Adipocyte (in vitro differentiated cells): ENCODE measurements around the gene PLEKHF1.

Experiments used
- DNase-seq: peaks from one replicate; pipeline ENCODE4 v3.0.0-alpha.2; 2015; ENCODE audit warnings: low read depth
- H3K27me3 ChIP-seq: replicated peaks from 2 replicates; pipeline ENCODE4 v1.7.0; 2013; ENCODE audit warnings: mild to moderate bottlenecking, low read length, moderate library complexity; ENCODE audit not compliant: control insufficient read depth, insufficient read depth
- H3K36me3 ChIP-seq: 2 replicates; pipeline ENCODE4 v1.7.0; 2013; ENCODE audit warnings: low read length, mild to moderate bottlenecking, moderate library complexity; ENCODE audit not compliant: control insufficient read depth, insufficient read depth, severe bottlenecking
- H3K4me1 ChIP-seq: 2 replicates; pipeline ENCODE4 v1.7.0; 2013; ENCODE audit warnings: mild to moderate bottlenecking, low read length, moderate library complexity; ENCODE audit not compliant: control insufficient read depth, insufficient read depth
- H3K4me3 ChIP-seq: 2 replicates; pipeline ENCODE4 v1.7.0; 2013; ENCODE audit warnings: mild to moderate bottlenecking, low read length, moderate library complexity
- H3K9ac ChIP-seq: 2 replicates; pipeline ENCODE4 v1.7.0; 2013; ENCODE audit warnings: mild to moderate bottlenecking, low read length, moderate library complexity
- H3K9me3 ChIP-seq: 2 replicates; pipeline ENCODE4 v1.7.0; 2013; ENCODE audit warnings: mild to moderate bottlenecking, low read length, moderate library complexity; ENCODE audit not compliant: control insufficient read depth

The PLEKHF1 gene

GRCh38 chr19:29655648-29656335 is 9.5 kb upstream of the PLEKHF1 start:
- Histone ChIP-seq H3K9me3 (peaks cover 4% of the 10 kb centered on the region), H3K27me3 (no peaks in the 10 kb centered on the region), H3K4me3 (no peak overlapping the region), H3K9ac (no peak overlapping the region), H3K36me3 (no peaks in the 10 kb centered on the region), H3K4me1 (peaks cover 3% of the 10 kb centered on the region)
- no peak for DNase-seq

GRCh38 chr19:29658221-29658991 is 6.9 kb upstream of the PLEKHF1 start:
- H3K4me3 ChIP-seq = no peak overlapping the region
- peaks cover 28% of the 10 kb centered on the region for H3K4me1 ChIP-seq
- DNase-seq = no peak

GRCh38 chr19:29660835-29661234 is 4.4 kb upstream of the PLEKHF1 start:
- Histone ChIP-seq H3K4me3 (no peak overlapping the region), H3K36me3 (no peaks in the 10 kb centered on the region), H3K9me3 (no peaks in the 10 kb centered on the region)

More at GRCh38 chr19:29658221-29658991, 6.9 kb upstream of the PLEKHF1 start:
- Histone ChIP-seq H3K36me3 (no peaks in the 10 kb centered on the region), H3K9me3 (peaks cover 4% of the 10 kb centered on the region), H3K27me3 (no peaks in the 10 kb centered on the region), H3K9ac (no peak overlapping the region)

GRCh38 chr19:29662278-29662603 is 3.0 kb upstream of the PLEKHF1 start:
- no peak for DNase-seq
- Histone ChIP-seq H3K4me1 (peaks cover 45% of the 10 kb centered on the region), H3K36me3 (no peaks in the 10 kb centered on the region), H3K9me3 (no peaks in the 10 kb centered on the region), H3K4me3 (peak overlapping the region; percentile 64), H3K27me3 (no peaks in the 10 kb centered on the region), H3K9ac (peak overlapping the region; percentile 80)

More at GRCh38 chr19:29660835-29661234, 4.4 kb upstream of the PLEKHF1 start:
- Histone ChIP-seq H3K9ac (peak overlapping the region; percentile 31), H3K27me3 (no peaks in the 10 kb centered on the region), H3K4me1 (peaks cover 40% of the 10 kb centered on the region)
- no peak for DNase-seq

GRCh38 chr19:29662604-29663404 is 2.5 kb upstream of the PLEKHF1 start:
- H3K4me3 ChIP-seq = peak overlapping the region; percentile 64
- H3K36me3 ChIP-seq = no peaks in the 10 kb centered on the region
- peak; percentile 96 for DNase-seq
- H3K27me3 ChIP-seq = no peaks in the 10 kb centered on the region
- H3K4me1 ChIP-seq = peaks cover 50% of the 10 kb centered on the region
- H3K9me3 ChIP-seq = no peaks in the 10 kb centered on the region
- peak overlapping the region; percentile 80 for H3K9ac ChIP-seq

GRCh38 chr19:29663861-29664752 is 1.2 kb upstream of the PLEKHF1 start:
- Histone ChIP-seq H3K9me3 (no peaks in the 10 kb centered on the region), H3K4me3 (peak overlapping the region; percentile 82), H3K9ac (peak overlapping the region; percentile 95), H3K4me1 (peaks cover 63% of the 10 kb centered on the region), H3K36me3 (no peaks in the 10 kb centered on the region), H3K27me3 (no peaks in the 10 kb centered on the region)
- DNase-seq = peak; percentile 21

GRCh38 chr19:29664753-29665214 is 477 bp upstream of the PLEKHF1 start:
- Histone ChIP-seq H3K9ac (peak overlapping the region; percentile 95), H3K27me3 (no peaks in the 10 kb centered on the region), H3K9me3 (no peaks in the 10 kb centered on the region), H3K36me3 (no peaks in the 10 kb centered on the region), H3K4me3 (peak overlapping the region; percentile 82), H3K4me1 (peaks cover 67% of the 10 kb centered on the region)
- DNase-seq = no peak

- H3K27me3 ChIP-seq = no peaks in the 10 kb centered on the region
- peak; percentile 63 for DNase-seq
Observed at GRCh38 chr19:29665826-29666577, 741 bp downstream of the PLEKHF1 start.

GRCh38 chr19:29666578-29667386 is 1.5 kb downstream of the PLEKHF1 start:
- H3K4me3 ChIP-seq = peak overlapping the region; percentile 82
- no peaks in the 10 kb centered on the region for H3K27me3 ChIP-seq
- peaks cover 61% of the 10 kb centered on the region for H3K4me1 ChIP-seq
- peak overlapping the region; percentile 95 for H3K9ac ChIP-seq
- H3K36me3 ChIP-seq = no peaks in the 10 kb centered on the region
- H3K9me3 ChIP-seq = no peaks in the 10 kb centered on the region
- DNase-seq = peak; percentile 88

More at GRCh38 chr19:29665826-29666577, 741 bp downstream of the PLEKHF1 start:
- Histone ChIP-seq H3K4me3 (peak overlapping the region; percentile 82), H3K9me3 (no peaks in the 10 kb centered on the region), H3K9ac (peak overlapping the region; percentile 95), H3K36me3 (no peaks in the 10 kb centered on the region), H3K4me1 (peaks cover 62% of the 10 kb centered on the region)
